ENCODE measurements around the gene FAM241A.
A peak's percentile ranks its signal among the peaks of the same experiment; 100 is the strongest.

The FAM241A gene

GRCh38 chr4:112119353-112119783 is 25.9 kb upstream of the FAM241A start:
- no peak for DNase-seq (ENCODE audit: low read depth)
- no peak overlapping the region for H3K4me3 ChIP-seq (ENCODE audit: low read length)
- TF ChIP-seq CTCF (IDR thresholded peaks at IDR 0.05; ENCODE audit: insufficient read depth, low read depth, low read length, missing control alignments) = no peak

- no peak for TF ChIP-seq CTCF (IDR thresholded peaks at IDR 0.05; ENCODE audit: insufficient read depth, low read depth, low read length, missing control alignments)
- H3K4me3 ChIP-seq (ENCODE audit: low read length) = no peak overlapping the region
- no peak for DNase-seq (ENCODE audit: low read depth)
Observed at GRCh38 chr4:112120021-112120420, 25.2 kb upstream of the FAM241A start.

GRCh38 chr4:112125416-112125815 is 19.8 kb upstream of the FAM241A start:
- no peak for TF ChIP-seq CTCF (IDR thresholded peaks at IDR 0.05; ENCODE audit: insufficient read depth, low read depth, low read length, missing control alignments)
- DNase-seq (ENCODE audit: low read depth) = no peak
- H3K4me3 ChIP-seq (ENCODE audit: low read length) = no peak overlapping the region

GRCh38 chr4:112127048-112127637 is 18.1 kb upstream of the FAM241A start:
- DNase-seq (ENCODE audit: low read depth) = no peak
- no peak overlapping the region for H3K4me3 ChIP-seq (ENCODE audit: low read length)
- TF ChIP-seq CTCF (IDR thresholded peaks at IDR 0.05; ENCODE audit: insufficient read depth, low read depth, low read length, missing control alignments) = no peak

GRCh38 chr4:112127803-112128202 is 17.5 kb upstream of the FAM241A start:
- no peak for TF ChIP-seq CTCF (IDR thresholded peaks at IDR 0.05; ENCODE audit: insufficient read depth, low read depth, low read length, missing control alignments)
- H3K4me3 ChIP-seq (ENCODE audit: low read length) = no peak overlapping the region
- DNase-seq (ENCODE audit: low read depth) = peak; percentile 74

- TF ChIP-seq CTCF (IDR thresholded peaks at IDR 0.05; ENCODE audit: insufficient read depth, low read depth, low read length, missing control alignments) = no peak
- DNase-seq (ENCODE audit: low read depth) = no peak
- no peak overlapping the region for H3K4me3 ChIP-seq (ENCODE audit: low read length)
Observed at GRCh38 chr4:112128452-112128851, 16.8 kb upstream of the FAM241A start.

GRCh38 chr4:112130906-112131305 is 14.3 kb upstream of the FAM241A start:
- no peak overlapping the region for H3K4me3 ChIP-seq (ENCODE audit: low read length)
- peak; percentile 21 for DNase-seq (ENCODE audit: low read depth)
- no peak for TF ChIP-seq CTCF (IDR thresholded peaks at IDR 0.05; ENCODE audit: insufficient read depth, low read depth, low read length, missing control alignments)

Measured in epithelial cell of esophagus (primary cell).